Body of pancreas (tissue), 4 donors: ENCODE results near the gene CXCL8. TPM values are rescaled to one million over a fixed set of nuclear protein-coding genes. Genes with fewer than 3 reads are reported as not detected.
A peak's percentile ranks its signal among the peaks of the same experiment; 100 is the strongest.
"Not testable (repeated sequence)": the region's sequence is repeated elsewhere in the genome, so short reads cannot be mapped to it uniquely, and the experiment has no call there.

Experiments used
- ATAC-seq: fragments of 150-250 bp; one replicate; pipeline ENCODE4 v1.9.1; 2016
- DNase-seq, 4 donors: peaks; one replicate each; pipeline ENCODE4 v3.0.0-alpha.2; 2019
- H3K27ac ChIP-seq, 4 donors: fragments of 200-600 bp; sonication (generic); 1 replicate in 3 of 4; 2 replicates in 1 of 4; pipeline versions ENCODE4 v1.5.1 to v1.6.1; 2016 to 2019; ENCODE audit warnings: mild to moderate bottlenecking in 1 of 4, mixed read lengths in 1 of 4, moderate library complexity in 1 of 4
- H3K27me3 ChIP-seq, 2 donors: fragments of 200-600 bp; sonication (generic); one replicate each; pipeline ENCODE4 v1.6.0; 2016; ENCODE audit warnings: mild to moderate bottlenecking in 1 of 2
- H3K36me3 ChIP-seq, 2 donors: fragments of 200-600 bp; sonication (generic); replicated peaks in 1 of 2; 2 replicates each; pipeline ENCODE4 v1.5.1; 2016; ENCODE audit warnings: low read depth in 2 of 2; ENCODE audit not compliant: insufficient read depth in 1 of 2
- H3K4me1 ChIP-seq: fragments of 200-600 bp; sonication (generic); one replicate; pipeline ENCODE4 v1.6.0; 2016
- H3K4me3 ChIP-seq, 2 donors: fragments of 200-600 bp; sonication (generic); 1 replicate in 1 of 2; 2 replicates in 1 of 2; pipeline ENCODE4 v1.5.1; 2016 to 2019
- H3K9me3 ChIP-seq, 3 donors: fragments of 200-600 bp; sonication (generic); 1 replicate in 2 of 3; 2 replicates in 1 of 3; pipeline ENCODE4 v1.5.1; 2016
- POLR2A ChIP-seq, 3 donors: fragments of 450-650 bp; IDR thresholded peaks; one replicate each; pipeline ENCODE4 v1.6.1; 2016; ENCODE audit warnings: antibody characterized with exemption in 3 of 3, mild to moderate bottlenecking in 2 of 3
- WGBS, 2 donors: methylation state at CpG; one replicate each; pipeline ENCODE4 v1.1.5; 2017; 5-methylcytosine and 5-hydroxymethylcytosine counted together
- intact Hi-C: fragments of 100-400 bp; cut with DNase I; formaldehyde crosslinking; loops from one replicate; pipeline ENCODE4 v1.15.1; 2023
- total RNA-seq, 2 donors: library from RNA; depleted of rRNA; stranded (reverse); fragments of >200 nt; gene quantifications; one replicate each; pipeline ENCODE4 v1.1.0, GENCODE V29; 2016
- TF ChIP-seq, protein P1 (sequence below), 7 experiments: fragments of 450-650 bp in 4 of 7; fragments of 200-600 bp in 3 of 7; sonication (generic) in 3 of 7; IDR thresholded peaks; one replicate each; pipeline ENCODE4 v1.5.1; 2016 to 2019; ENCODE audit warnings: antibody characterized with exemption in 7 of 7

CXCL8 gene
- total RNA-seq, 2 donors from 2014 or later, result 3.9 to 12.9 TPM

- Histone ChIP-seq H3K27me3 (no peaks in the 10 kb centered on the region), H3K4me1 (no peaks in the 10 kb centered on the region), H3K36me3 (no peaks in the 10 kb centered on the region), H3K27ac (no peak overlapping the region), H3K9me3 (no peaks in the 10 kb centered on the region), H3K4me3 (no peak overlapping the region)
- ATAC-seq (no peak), DNase-seq (no peak)
- WGBS, 2 donors, result 90 to 91% methylated on average over 6 of the region's 6 CpGs
- intact Hi-C loops, result no loop called here
- TF ChIP-seq, protein P1, sequence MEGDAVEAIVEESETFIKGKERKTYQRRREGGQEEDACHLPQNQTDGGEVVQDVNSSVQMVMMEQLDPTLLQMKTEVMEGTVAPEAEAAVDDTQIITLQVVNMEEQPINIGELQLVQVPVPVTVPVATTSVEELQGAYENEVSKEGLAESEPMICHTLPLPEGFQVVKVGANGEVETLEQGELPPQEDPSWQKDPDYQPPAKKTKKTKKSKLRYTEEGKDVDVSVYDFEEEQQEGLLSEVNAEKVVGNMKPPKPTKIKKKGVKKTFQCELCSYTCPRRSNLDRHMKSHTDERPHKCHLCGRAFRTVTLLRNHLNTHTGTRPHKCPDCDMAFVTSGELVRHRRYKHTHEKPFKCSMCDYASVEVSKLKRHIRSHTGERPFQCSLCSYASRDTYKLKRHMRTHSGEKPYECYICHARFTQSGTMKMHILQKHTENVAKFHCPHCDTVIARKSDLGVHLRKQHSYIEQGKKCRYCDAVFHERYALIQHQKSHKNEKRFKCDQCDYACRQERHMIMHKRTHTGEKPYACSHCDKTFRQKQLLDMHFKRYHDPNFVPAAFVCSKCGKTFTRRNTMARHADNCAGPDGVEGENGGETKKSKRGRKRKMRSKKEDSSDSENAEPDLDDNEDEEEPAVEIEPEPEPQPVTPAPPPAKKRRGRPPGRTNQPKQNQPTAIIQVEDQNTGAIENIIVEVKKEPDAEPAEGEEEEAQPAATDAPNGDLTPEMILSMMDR (IDR thresholded peaks at IDR 0.05), result no peak
- TF ChIP-seq POLR2A (IDR thresholded peaks at IDR 0.05), result no peak
These were observed 23.5 kb downstream of the CXCL8 start for GRCh38 chr4:73763877-73764276.

- ATAC-seq, result no peak
- Histone ChIP-seq H3K4me3 (no peak overlapping the region), H3K9me3 (no peaks in the 10 kb centered on the region), H3K36me3 (no peaks in the 10 kb centered on the region), H3K4me1 (no peaks in the 10 kb centered on the region), H3K27me3 (no peaks in the 10 kb centered on the region), H3K27ac (no peak overlapping the region)
- 73 to 75% methylated on average over 4 of the region's 4 CpGs for WGBS, 2 donors
- intact Hi-C loops, result no loop called here
- TF ChIP-seq, protein P1 (IDR thresholded peaks at IDR 0.05), result no peak
- TF ChIP-seq POLR2A (IDR thresholded peaks at IDR 0.05), result no peak
- no peak for DNase-seq
These were observed 24.1 kb downstream of the CXCL8 start for GRCh38 chr4:73764513-73764912.

DNA sequence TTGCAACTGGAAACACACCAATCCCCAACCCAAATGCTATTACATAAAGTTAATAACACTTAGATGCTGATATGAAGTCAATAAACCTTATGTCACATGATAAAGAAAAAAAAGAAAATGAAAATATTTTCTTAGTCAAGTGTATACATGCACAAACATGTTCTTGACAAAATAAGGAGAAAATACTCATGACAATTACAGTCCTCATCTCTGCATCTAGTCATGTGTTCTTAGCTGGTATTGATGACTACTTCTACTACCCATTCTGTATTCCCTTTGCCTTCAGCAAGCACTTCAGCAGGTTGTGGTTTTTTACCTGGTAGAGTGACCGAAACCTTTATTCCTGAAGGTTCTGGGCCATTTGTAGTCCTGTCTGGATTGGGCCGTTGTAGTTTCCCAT, 24.9 kb downstream of the CXCL8 start:
- 52 to 71% methylated on average over 2 of the region's 2 CpGs for WGBS, 2 donors
- H3K27me3 ChIP-seq, result no peaks in the 10 kb centered on the region
- intact Hi-C loops, result no loop called here

GRCh38 chr4:73770917-73771316, 30.5 kb downstream of the CXCL8 start:
- Histone ChIP-seq H3K4me3 (no peak overlapping the region), H3K27me3 (no peaks in the 10 kb centered on the region), H3K9me3 (no peaks in the 10 kb centered on the region), H3K4me1 (peaks cover 14% of the 10 kb centered on the region), H3K36me3 (no peaks in the 10 kb centered on the region), H3K27ac (no peak overlapping the region)
- DNase-seq (peak; percentile 68 to 87 (median 84)), ATAC-seq (peak; percentile 97)
- 17% methylated on average over 1 to 2 of the region's 2 CpGs for WGBS, 2 donors
- intact Hi-C loops, result no loop called here
- TF ChIP-seq POLR2A (IDR thresholded peaks at IDR 0.05), result no peak
- TF ChIP-seq, protein P1 (IDR thresholded peaks at IDR 0.05), result no peak

More for the DNA sequence above, 24.9 kb downstream of the CXCL8 start:
- Histone ChIP-seq H3K4me3 (no peak overlapping the region), H3K27ac (no peak overlapping the region), H3K9me3 (no peaks in the 10 kb centered on the region), H3K4me1 (no peaks in the 10 kb centered on the region), H3K36me3 (no peaks in the 10 kb centered on the region)
- no peak for ATAC-seq
- no peak for TF ChIP-seq POLR2A (IDR thresholded peaks at IDR 0.05)
- TF ChIP-seq, protein P1 (IDR thresholded peaks at IDR 0.05), result no peak
- DNase-seq, result no peak

- intact Hi-C loops, result no loop called here
- Histone ChIP-seq H3K27ac (no peak overlapping the region), H3K9me3 (no peaks in the 10 kb centered on the region), H3K4me1 (peaks cover 20% of the 10 kb centered on the region), H3K36me3 (no peaks in the 10 kb centered on the region), H3K27me3 (no peaks in the 10 kb centered on the region), H3K4me3 (no peak overlapping the region)
- TF ChIP-seq, protein P1 (IDR thresholded peaks at IDR 0.05), result no peak
- no peak for TF ChIP-seq POLR2A (IDR thresholded peaks at IDR 0.05)
- no peak for ATAC-seq
- WGBS, 2 donors, result 97 to 100% methylated on average over 1 of the region's 1 CpG
- no peak for DNase-seq
These were observed 32.0 kb downstream of the CXCL8 start for GRCh38 chr4:73772363-73772762.

DNA sequence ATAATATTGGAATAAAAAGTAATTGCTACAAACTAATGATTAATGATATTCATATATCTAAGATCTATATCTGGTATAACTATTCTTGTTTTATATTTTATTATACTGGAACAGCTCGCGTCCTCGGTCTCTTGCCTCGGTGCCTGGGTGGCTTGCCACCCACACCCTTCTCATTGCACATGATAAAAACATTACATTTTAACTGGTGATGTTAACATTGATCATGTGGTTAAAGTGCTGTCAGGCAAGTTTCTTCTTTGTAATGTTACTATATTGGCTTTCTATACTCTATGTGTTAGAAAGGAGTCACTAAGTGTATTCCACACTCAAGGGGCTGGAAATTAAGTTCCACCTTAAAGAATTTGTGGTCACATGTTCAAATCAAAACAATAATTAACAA, 34.0 kb downstream of the CXCL8 start:
- H3K36me3 ChIP-seq, DNase-seq, H3K4me3 ChIP-seq, H3K9me3 ChIP-seq, intact Hi-C loops, H3K27ac ChIP-seq, H3K27me3 ChIP-seq, ATAC-seq: not testable (repeated sequence)
- 95 to 100% methylated on average over 4 of the region's 4 CpGs for WGBS, 2 donors
- H3K4me1 ChIP-seq, result peaks cover 20% of the 10 kb centered on the region
